Measurements from ENCODE around the gene HCFC2. TPM values are rescaled to one million over a fixed set of nuclear protein-coding genes. Genes with fewer than 3 reads are reported as not detected.
"Not testable (repeated sequence)": the region's sequence is repeated elsewhere in the genome, so short reads cannot be mapped to it uniquely, and the experiment has no call there.

Gene HCFC2
- total RNA-seq, 4 donors from 2014 or later = 20.2 to 33.5 (median 30.6) TPM

- H3K27ac ChIP-seq = no peak overlapping the region
- H3K27me3 ChIP-seq = no peaks in the 10 kb centered on the region
- H3K4me3 ChIP-seq = no peak overlapping the region
- peaks cover 0 to 25% (median 0%) of the 10 kb centered on the region in 3 donors for H3K36me3 ChIP-seq
- whole genome bisulfite sequencing, 2 donors = 66 to 67% methylated on average over 4 of the region's 4 CpGs
- no peaks in the 10 kb centered on the region for H3K9me3 ChIP-seq
- no peak for DNase-seq (ENCODE audit: low spot score in 2 of 2)
- TF ChIP-seq CTCF (IDR thresholded peaks at IDR 0.05) (peak in 1 of 5 experiments; percentile 3), EP300 (IDR thresholded peaks at IDR 0.05) (no peak)
- H3K4me1 ChIP-seq = peaks cover 0 to 19% (median 0%) of the 10 kb centered on the region in 4 donors
These were observed 45.3 kb downstream of the HCFC2 start for GRCh38 chr12:104109446-104110271.

- not testable (repeated sequence) for DNase-seq (ENCODE audit: low spot score in 2 of 2); H3K27me3 ChIP-seq; H3K9me3 ChIP-seq; H3K4me3 ChIP-seq; H3K4me1 ChIP-seq; H3K27ac ChIP-seq
- 80 to 84% methylated on average over 14 of the region's 14 CpGs for WGBS, 2 donors
- H3K36me3 ChIP-seq = peaks cover 0 to 54% (median 0%) of the 10 kb centered on the region in 3 donors
These were observed 50.7 kb downstream of the HCFC2 start for GRCh38 chr12:104114834-104115586.

- H3K9me3 ChIP-seq = no peaks in the 10 kb centered on the region
- no peaks in the 10 kb centered on the region for H3K27me3 ChIP-seq
- H3K4me1 ChIP-seq = peaks cover 0 to 6% (median 0%) of the 10 kb centered on the region in 4 donors
- peaks cover 0 to 58% (median 0%) of the 10 kb centered on the region in 3 donors for H3K36me3 ChIP-seq
- TF ChIP-seq CTCF (IDR thresholded peaks at IDR 0.05) (no peak), EP300 (IDR thresholded peaks at IDR 0.05) (no peak), POLR2A (IDR thresholded peaks at IDR 0.05) (no peak)
- no peak for DNase-seq (ENCODE audit: low spot score in 2 of 2)
- no peak overlapping the region for H3K27ac ChIP-seq
- no peak overlapping the region for H3K4me3 ChIP-seq
These were observed 51.2 kb downstream of the HCFC2 start for GRCh38 chr12:104115587-104115975.

- no peak overlapping the region for H3K27ac ChIP-seq
- TF ChIP-seq CTCF (IDR thresholded peaks at IDR 0.05) = no peak
- no peak for TF ChIP-seq EP300 (IDR thresholded peaks at IDR 0.05)
- TF ChIP-seq POLR2A (IDR thresholded peaks at IDR 0.05) = no peak
- H3K9me3 ChIP-seq = no peaks in the 10 kb centered on the region
- H3K27me3 ChIP-seq = no peaks in the 10 kb centered on the region
- H3K4me3 ChIP-seq = no peak overlapping the region
- DNase-seq (ENCODE audit: low spot score in 2 of 2) = no peak
- peaks cover 0 to 81% (median 0%) of the 10 kb centered on the region in 3 donors for H3K36me3 ChIP-seq
- peaks cover 0 to 15% (median 0%) of the 10 kb centered on the region in 4 donors for H3K4me1 ChIP-seq
These were observed 56.7 kb downstream of the HCFC2 start for GRCh38 chr12:104121001-104121400.

- WGBS, 2 donors = 90 to 92% methylated on average over 8 to 9 of the region's 9 CpGs
- Histone ChIP-seq H3K4me1 (peaks cover 0 to 15% (median 0%) of the 10 kb centered on the region in 4 donors), H3K27ac (no peak overlapping the region), H3K36me3 (peaks cover 0 to 90% (median 0%) of the 10 kb centered on the region in 3 donors), H3K4me3 (no peak overlapping the region), H3K9me3 (no peaks in the 10 kb centered on the region), H3K27me3 (no peaks in the 10 kb centered on the region)
- TF ChIP-seq EP300 (IDR thresholded peaks at IDR 0.05) = no peak
- TF ChIP-seq POLR2A (IDR thresholded peaks at IDR 0.05) = no peak
- no peak for TF ChIP-seq CTCF (IDR thresholded peaks at IDR 0.05)
- no peak for DNase-seq (ENCODE audit: low spot score in 2 of 2)
These were observed 58.0 kb downstream of the HCFC2 start for GRCh38 chr12:104122298-104122697.

Measured in tibial nerve (tissue), 4 donors.